Skeletal muscle satellite cell (primary cell): ENCODE results near the gene CSNK2B.

Experiments
- H3K27me3 ChIP-seq: 2 replicates; pipeline ENCODE4 v1.7.0; 2013; ENCODE audit warnings: low read length; ENCODE audit not compliant: control insufficient read depth, insufficient read depth
- H3K36me3 ChIP-seq: 2 replicates; pipeline ENCODE4 v1.7.0; 2013; ENCODE audit warnings: mild to moderate bottlenecking, control low read depth, low read length; ENCODE audit not compliant: insufficient read depth
- H3K4me1 ChIP-seq: 2 replicates; pipeline ENCODE4 v1.7.0; 2013; ENCODE audit warnings: low read length; ENCODE audit not compliant: control insufficient read depth, insufficient read depth
- H3K4me2 ChIP-seq: 2 replicates; pipeline ENCODE4 v1.7.0; 2013; ENCODE audit warnings: mild to moderate bottlenecking, low read length
- H3K4me3 ChIP-seq: 2 replicates; pipeline ENCODE4 v1.7.0; 2013; ENCODE audit warnings: low read length
- H3K9ac ChIP-seq: 2 replicates; pipeline ENCODE4 v1.7.0; 2013; ENCODE audit warnings: mild to moderate bottlenecking, low read depth, low read length, moderate library complexity
- H3K9me3 ChIP-seq: replicated peaks from 2 replicates; pipeline ENCODE4 v1.7.0; 2013; ENCODE audit warnings: mild to moderate bottlenecking, control low read depth, low read length

Gene CSNK2B

DNA sequence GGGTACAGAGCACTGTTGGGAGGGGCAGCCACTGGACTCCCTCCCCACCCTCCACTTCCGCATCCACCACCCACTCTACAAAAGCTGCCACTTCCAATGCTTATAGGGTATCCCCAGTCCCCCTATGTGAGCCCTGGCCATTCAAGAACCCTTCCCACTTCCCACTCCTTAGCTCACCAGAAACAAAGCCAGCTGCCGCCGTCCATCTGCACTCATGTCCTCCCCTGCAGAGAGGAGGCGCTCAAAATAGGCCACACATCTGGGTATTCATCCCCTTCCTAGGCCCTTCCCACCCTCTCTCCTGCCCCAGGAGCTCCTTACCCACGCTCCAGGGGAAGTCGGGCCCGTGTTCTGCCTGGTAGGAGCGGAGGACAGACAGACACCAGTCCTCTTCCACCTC is 21.4 kb downstream of the CSNK2B start:
- Histone ChIP-seq H3K9me3 (no peaks in the 10 kb centered on the region), H3K4me2 (no peak overlapping the region), H3K9ac (no peak overlapping the region), H3K36me3 (peaks cover 61% of the 10 kb centered on the region), H3K4me3 (no peak overlapping the region), H3K27me3 (no peaks in the 10 kb centered on the region), H3K4me1 (no peaks in the 10 kb centered on the region)

DNA sequence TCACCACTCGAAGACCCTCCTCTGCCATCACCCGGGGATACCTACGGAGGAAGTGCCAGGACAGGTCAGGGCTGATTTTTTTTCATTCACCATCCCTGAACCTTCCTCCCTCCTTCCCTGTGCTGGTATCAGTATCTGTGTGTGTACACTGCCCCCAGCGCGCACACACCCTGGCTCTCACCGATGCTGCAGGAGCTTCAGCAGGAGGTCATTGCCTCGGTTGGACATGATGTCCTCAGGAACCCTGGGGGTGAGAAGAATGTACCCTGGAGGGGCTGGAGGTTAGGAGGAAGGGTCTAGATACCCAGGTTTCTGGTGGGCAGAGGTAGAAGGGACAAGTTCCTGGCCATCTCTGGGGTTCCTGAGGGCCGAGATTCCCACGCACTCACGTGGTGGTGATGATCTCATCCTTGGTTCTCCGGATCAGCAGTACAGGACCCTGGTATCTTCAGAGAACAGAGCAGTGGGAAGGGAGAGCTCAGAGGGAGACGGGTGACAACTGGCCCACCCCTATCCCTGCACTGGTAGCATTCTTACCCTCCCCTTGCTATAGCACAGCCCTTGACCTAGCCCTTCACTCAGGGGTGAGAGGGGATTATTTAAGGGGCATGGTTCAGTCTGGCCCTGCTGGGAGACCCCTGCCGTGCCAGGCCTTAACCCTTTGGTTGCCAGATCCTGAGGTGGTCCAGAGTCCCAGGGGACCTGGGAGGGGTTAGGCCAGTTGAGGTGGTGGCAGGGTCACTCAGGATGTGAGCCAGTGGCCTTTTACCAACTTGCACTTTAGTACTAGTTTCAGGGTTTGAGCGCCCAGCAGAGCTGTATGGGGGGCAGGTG is 22.2 kb downstream of the CSNK2B start:
- no peaks in the 10 kb centered on the region for H3K27me3 ChIP-seq
- H3K4me1 ChIP-seq: no peaks in the 10 kb centered on the region
- no peak overlapping the region for H3K4me2 ChIP-seq
- no peak overlapping the region for H3K4me3 ChIP-seq
- H3K36me3 ChIP-seq: peaks cover 68% of the 10 kb centered on the region
- H3K9ac ChIP-seq: no peak overlapping the region
- no peaks in the 10 kb centered on the region for H3K9me3 ChIP-seq

DNA sequence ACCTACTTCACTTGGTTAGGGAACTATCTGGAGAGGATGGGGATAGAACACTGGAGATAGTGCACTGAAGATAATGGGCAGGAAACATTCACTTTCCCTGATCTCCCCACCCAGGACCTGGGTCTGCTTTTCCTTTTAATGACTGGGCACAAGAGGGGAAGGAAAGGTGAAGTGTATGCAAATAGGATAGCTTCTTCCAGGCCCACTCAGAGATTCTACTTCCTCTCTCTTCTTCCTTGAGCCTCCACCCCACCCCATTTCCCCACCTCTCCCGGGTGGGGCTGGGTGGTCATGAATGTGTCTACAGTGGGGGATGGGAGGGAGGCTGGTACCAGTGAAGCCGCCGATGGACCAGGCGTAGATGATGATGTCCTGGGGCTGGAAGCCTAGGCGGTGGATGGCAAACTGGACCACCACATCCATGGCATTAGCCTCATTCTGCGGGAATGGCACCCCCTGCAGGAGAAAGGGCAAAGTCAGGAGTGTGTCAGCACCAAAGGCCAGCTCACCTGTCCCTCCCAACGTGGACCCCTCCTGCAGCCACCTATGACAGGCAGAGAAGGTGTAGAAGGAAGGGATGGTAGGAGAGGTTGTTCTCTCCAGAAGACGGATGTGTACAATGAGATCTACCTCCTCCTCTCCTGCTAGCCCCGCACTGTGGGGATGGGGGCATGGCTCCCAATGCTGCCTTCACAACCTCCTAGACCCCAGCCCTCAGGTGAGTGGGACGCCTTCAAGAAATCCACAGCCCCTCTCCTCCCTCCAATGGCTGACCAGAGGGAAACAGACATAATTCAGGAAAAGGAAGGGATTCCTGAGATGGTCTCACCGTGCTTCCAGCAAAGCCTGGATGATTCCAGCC is 23.6 kb downstream of the CSNK2B start:
- Histone ChIP-seq H3K36me3 (peaks cover 74% of the 10 kb centered on the region), H3K27me3 (no peaks in the 10 kb centered on the region), H3K4me3 (no peak overlapping the region), H3K9me3 (no peaks in the 10 kb centered on the region), H3K4me1 (no peaks in the 10 kb centered on the region), H3K4me2 (no peak overlapping the region), H3K9ac (no peak overlapping the region)

DNA sequence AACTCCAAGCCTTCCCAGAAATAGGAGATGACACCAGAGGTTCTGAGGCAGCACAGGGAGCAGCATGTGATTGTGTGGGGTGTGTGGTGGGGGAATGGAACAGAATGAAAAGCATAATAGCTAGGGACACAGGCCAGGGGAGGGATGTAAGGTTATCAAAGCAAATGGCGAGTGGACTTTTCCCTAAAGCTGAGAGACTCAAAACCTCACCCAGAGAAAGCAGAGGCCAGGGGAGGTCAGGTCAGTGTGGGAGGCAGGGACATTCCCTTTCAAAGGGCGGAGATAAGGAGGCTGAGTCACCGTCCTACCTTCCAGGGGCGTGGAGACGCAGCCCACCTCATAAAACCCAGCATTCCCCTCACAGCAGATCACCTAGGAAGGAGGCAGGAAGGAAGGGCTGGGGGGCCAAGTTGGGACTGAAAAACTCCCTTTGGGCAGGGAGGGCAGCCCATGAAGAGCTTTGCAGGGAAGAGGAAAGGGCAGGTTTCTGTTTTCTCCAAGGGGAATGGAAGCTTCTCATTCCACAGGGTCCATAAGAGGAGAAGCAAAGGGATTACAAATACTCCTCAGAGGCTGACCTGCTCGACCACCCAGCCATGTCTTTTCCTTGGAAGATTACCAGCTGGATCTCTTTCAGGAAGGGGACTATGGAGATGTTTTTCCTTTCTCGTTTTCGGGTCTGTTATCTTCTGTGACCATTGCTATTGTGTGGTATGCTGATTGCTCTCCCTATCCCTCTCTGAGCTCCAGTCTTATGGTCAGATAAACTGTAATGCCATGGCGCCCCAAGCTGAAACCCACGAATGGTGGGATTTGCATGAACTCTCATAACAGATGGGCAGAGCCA is 24.6 kb downstream of the CSNK2B start:
- peaks cover 77% of the 10 kb centered on the region for H3K36me3 ChIP-seq
- H3K9me3 ChIP-seq: no peaks in the 10 kb centered on the region
- no peak overlapping the region for H3K4me3 ChIP-seq
- H3K4me2 ChIP-seq: no peak overlapping the region
- H3K27me3 ChIP-seq: no peaks in the 10 kb centered on the region
- no peak overlapping the region for H3K9ac ChIP-seq
- H3K4me1 ChIP-seq: no peaks in the 10 kb centered on the region

DNA sequence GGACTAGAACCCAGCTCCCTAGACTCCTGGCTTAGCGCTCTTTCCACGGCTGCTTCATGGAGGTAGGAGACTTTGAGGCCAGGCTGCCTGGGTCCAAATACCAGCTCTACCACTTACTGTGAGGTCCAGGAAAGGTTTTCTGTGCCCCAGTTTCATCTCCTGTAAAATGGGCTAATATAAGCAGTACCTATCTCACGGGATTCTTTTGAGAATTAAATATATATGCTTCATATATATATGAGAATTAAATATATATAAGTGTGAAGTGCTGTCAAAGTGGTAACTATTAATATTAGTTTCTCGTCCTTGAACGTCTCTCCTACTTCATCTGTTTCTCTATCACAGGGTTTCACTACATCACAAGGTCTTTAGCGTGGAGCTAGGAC is 25.2 kb downstream of the CSNK2B start:
- Histone ChIP-seq H3K9ac (no peak overlapping the region), H3K4me3 (no peak overlapping the region), H3K36me3 (peaks cover 75% of the 10 kb centered on the region)

DNA sequence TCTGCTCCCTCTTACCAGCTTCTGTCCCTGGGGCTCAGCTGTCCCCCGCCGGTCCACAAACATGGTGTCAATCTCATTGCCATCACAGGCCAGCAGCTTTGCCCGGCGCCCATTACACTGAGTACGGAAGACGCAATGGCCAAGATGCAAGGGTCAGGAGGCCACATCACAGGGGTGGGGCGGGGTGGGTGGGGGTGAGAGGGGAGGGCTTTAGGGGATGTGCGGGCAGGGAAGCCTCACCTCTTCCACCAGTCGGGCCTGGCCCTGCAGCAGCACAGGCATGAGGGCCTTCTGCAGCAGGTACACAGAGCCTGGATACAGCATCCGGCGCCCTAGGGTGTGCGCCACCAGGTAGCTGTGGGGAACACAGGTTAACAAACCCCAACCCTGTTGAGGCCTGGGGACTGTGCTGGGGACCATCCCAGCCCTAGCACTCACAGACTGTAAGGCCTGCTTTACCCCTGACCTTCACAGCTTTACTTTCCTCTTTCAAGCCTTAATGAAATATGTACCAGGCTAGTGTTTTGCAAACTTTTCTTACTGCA is 25.8 kb downstream of the CSNK2B start:
- Histone ChIP-seq H3K9me3 (no peaks in the 10 kb centered on the region), H3K36me3 (peaks cover 72% of the 10 kb centered on the region), H3K4me2 (no peak overlapping the region)

More for the DNA sequence above, 25.2 kb downstream of the CSNK2B start:
- H3K4me2 ChIP-seq: no peak overlapping the region
- H3K9me3 ChIP-seq: no peaks in the 10 kb centered on the region
- no peaks in the 10 kb centered on the region for H3K27me3 ChIP-seq
- no peaks in the 10 kb centered on the region for H3K4me1 ChIP-seq

DNA sequence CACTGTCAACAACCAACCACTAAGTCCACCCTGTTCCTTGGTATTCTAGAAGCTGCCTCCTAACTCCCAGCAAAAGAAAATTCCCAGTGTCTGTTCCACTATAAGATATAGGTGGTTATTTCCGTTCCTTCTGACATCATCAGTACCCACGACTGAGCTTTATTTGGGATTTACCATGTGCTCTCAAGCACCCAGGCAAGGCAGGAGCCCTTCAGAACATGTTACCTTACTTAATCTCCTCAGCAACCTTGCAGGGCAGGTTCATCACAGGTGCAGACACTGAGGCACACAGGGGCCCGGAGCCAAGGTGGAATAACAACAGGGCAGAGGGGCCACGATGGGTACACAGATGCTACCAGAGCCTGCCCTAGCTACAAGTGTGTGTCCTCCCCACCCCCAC is 26.5 kb downstream of the CSNK2B start:
- Histone ChIP-seq H3K4me3 (no peak overlapping the region), H3K9me3 (no peaks in the 10 kb centered on the region), H3K27me3 (no peaks in the 10 kb centered on the region), H3K4me2 (no peak overlapping the region), H3K4me1 (no peaks in the 10 kb centered on the region), H3K9ac (no peak overlapping the region), H3K36me3 (peaks cover 68% of the 10 kb centered on the region)

More for the DNA sequence above, 25.8 kb downstream of the CSNK2B start:
- no peak overlapping the region for H3K4me3 ChIP-seq
- H3K27me3 ChIP-seq: no peaks in the 10 kb centered on the region
- no peaks in the 10 kb centered on the region for H3K4me1 ChIP-seq
- H3K9ac ChIP-seq: no peak overlapping the region

DNA sequence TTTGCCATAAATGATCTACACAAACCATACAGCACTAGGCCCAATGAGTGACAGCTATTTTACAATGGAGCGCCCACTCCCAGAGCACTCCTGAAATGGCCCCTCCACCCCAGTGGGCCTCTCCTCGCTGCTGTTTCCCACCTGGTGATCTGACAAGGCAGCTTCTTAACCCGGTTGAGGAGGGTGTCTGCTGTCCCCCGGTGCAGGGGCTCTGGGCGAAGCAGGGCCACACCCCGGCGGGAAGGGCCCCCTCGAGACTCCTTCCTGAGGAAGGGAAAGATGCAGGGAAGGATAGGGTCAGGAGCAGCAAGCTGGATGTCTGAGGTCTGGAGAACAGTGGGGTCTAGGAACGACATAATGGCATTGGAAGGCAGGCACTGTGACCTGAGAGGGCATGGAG is 27.0 kb downstream of the CSNK2B start:
- Histone ChIP-seq H3K9me3 (no peaks in the 10 kb centered on the region), H3K4me2 (no peak overlapping the region), H3K4me3 (no peak overlapping the region), H3K27me3 (no peaks in the 10 kb centered on the region), H3K9ac (no peak overlapping the region), H3K4me1 (peaks cover 2% of the 10 kb centered on the region), H3K36me3 (peaks cover 63% of the 10 kb centered on the region)

DNA sequence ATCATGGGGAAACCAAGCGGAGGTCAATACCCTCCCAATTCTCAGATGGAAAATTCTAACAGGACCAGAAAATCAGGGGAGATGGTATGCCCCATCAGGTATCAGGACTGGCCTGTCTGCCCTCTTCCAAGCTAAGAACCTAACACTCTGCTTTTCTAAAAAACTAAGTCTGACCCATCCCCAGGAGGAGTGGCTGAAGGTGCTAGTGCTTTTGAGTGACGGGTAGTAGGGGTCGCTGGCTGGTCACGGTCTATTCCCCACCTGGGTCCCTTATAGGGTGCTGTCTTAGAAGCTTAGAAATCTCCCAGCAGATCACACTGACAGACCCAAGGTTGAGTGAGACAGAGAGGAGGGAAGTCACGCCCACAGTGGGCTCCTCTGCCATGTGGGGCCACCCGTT is 27.7 kb downstream of the CSNK2B start:
- no peaks in the 10 kb centered on the region for H3K27me3 ChIP-seq
- H3K4me3 ChIP-seq: no peak overlapping the region
- H3K36me3 ChIP-seq: peaks cover 56% of the 10 kb centered on the region
- H3K4me2 ChIP-seq: no peak overlapping the region
- H3K9me3 ChIP-seq: no peaks in the 10 kb centered on the region
- H3K4me1 ChIP-seq: peaks cover 2% of the 10 kb centered on the region
- no peak overlapping the region for H3K9ac ChIP-seq

DNA sequence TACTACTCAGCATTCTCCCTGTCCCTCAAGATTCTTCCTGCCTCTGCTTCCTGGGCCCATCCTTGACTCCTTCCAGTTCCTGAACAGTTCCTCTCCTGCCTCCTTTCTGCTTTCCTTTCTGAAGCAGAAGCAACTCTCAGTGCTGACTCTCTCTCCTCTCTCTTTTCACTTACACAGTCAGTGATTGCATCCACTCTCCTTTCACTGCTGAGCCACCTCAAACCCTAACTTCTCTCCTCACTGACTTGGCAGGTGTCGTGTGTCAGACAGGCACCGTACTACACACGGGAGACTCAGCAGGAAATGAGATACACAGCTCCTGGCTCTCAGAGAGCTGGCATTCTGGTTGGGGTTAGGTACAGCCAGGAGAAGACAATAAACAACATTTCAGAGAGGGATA is 31.7 kb downstream of the CSNK2B start:
- peaks cover 28% of the 10 kb centered on the region for H3K36me3 ChIP-seq

More for the DNA sequence above, 31.7 kb downstream of the CSNK2B start:
- Histone ChIP-seq H3K4me1 (peaks cover 16% of the 10 kb centered on the region), H3K4me3 (no peak overlapping the region), H3K9ac (no peak overlapping the region), H3K4me2 (no peak overlapping the region), H3K9me3 (no peaks in the 10 kb centered on the region), H3K27me3 (no peaks in the 10 kb centered on the region)
